Gastrocnemius medialis (tissue), 4 donors: ENCODE results near the gene DYNLRB2.

Experiments used
- POLR2A ChIP-seq, 2 donors: fragments of 450-650 bp; IDR thresholded peaks; one replicate each; pipeline ENCODE4 v1.6.1; 2017; ENCODE audit warnings: antibody characterized with exemption in 2 of 2, mild to moderate bottlenecking in 2 of 2, moderate library complexity in 2 of 2
- TF ChIP-seq, protein P1 (sequence below), 5 experiments: fragments of 450-650 bp in 3 of 5; fragments of 200-600 bp in 2 of 5; sonication (generic) in 2 of 5; IDR thresholded peaks in 4 of 5; conservative IDR thresholded peaks in 1 of 5; 1 replicate in 4 of 5; 2 replicates in 1 of 5; pipeline ENCODE4 v1.5.1; 2016 to 2019; ENCODE audit warnings: antibody characterized with exemption in 5 of 5, mild to moderate bottlenecking in 3 of 5, moderate library complexity in 3 of 5

DNA sequence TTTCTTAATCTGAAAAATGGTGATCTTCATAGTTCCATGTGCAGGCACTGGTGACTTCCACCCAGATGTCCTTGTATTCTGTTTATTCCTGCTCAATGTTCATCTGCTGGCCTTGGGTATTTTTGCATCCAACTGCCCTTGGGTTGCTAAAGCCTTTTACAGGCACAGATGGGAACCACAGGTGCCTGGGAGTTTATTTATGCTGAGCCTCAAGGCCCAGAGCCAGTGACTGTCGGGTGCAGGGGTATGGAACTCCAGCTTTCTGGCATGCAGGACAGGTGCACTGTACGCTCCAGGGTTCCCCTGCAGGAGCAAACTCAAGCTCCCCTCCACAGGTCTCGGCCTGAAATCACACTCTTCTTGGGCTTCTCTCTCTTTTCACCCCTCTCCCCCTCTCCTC, 22.3 kb downstream of the DYNLRB2 start:
- TF ChIP-seq, protein P1, sequence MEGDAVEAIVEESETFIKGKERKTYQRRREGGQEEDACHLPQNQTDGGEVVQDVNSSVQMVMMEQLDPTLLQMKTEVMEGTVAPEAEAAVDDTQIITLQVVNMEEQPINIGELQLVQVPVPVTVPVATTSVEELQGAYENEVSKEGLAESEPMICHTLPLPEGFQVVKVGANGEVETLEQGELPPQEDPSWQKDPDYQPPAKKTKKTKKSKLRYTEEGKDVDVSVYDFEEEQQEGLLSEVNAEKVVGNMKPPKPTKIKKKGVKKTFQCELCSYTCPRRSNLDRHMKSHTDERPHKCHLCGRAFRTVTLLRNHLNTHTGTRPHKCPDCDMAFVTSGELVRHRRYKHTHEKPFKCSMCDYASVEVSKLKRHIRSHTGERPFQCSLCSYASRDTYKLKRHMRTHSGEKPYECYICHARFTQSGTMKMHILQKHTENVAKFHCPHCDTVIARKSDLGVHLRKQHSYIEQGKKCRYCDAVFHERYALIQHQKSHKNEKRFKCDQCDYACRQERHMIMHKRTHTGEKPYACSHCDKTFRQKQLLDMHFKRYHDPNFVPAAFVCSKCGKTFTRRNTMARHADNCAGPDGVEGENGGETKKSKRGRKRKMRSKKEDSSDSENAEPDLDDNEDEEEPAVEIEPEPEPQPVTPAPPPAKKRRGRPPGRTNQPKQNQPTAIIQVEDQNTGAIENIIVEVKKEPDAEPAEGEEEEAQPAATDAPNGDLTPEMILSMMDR (IDR thresholded peaks at IDR 0.05 in 4 of 5, conservative IDR thresholded peaks at IDR 0.05 in 1 of 5): no peak
- TF ChIP-seq POLR2A (IDR thresholded peaks at IDR 0.05): no peak
